CD4-positive, alpha-beta T cell treated with Interleukin-12 subunit alpha and Interleukin-12 subunit beta, for 1 hour (primary cell): ENCODE data around the gene DCBLD2.

Experiments
- DNase-seq: peaks from one replicate; pipeline ENCODE4 v3.0.0-alpha.2; 2020

Gene DCBLD2

DNA sequence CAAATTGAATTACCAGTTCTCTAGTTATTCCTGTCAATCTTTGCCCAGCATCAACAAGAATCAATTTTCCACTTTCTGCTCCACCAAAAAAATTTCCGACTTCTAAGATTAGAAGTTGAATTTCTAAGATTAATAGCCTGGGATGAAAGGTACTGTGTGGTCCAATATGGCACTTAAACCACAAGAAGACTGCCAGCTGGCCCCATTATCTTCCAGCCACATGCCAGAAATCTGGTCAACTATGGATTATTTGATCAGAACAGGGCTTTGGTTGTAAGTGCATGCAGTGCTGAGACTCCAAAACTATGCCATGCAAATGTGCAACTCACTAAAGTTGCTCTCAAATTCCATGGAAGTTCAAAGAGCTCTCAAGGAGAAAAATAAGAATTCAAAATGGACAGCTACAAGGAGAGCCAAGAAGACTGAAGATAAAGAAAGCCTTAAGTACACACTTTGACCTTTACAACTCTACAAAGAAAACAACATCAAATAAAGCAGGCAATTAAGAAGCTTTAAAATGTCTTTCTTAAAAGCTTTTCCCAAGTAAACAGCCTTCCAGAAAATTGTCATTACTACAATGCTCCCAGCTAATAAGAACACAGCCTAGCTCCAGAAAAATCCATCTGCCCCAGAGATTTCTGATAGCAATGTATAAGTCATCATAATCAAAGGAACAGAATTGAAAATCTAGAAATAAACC, 74.1 kb downstream of the DCBLD2 start:
- no peak for DNase-seq

DNA sequence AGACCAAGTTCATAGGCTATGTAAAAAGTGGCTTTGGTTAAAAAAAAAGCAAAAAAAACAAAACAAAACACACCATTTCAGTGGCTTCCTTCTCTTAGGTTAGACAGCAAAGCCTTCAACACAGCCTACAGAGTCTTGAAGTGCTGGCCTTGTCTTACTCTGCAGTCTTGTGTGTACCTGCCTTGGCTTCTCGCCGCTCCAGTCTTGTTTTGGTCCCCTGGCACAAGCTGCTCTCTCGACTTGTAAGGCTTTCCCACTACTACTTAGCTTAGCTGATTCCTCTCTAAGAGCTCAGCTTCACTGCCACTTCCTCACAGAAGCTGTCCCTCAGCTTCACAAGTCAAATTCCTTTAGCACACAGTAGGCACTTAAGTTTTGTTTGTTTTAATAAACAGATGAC, 75.4 kb downstream of the DCBLD2 start:
- no peak for DNase-seq

DNA sequence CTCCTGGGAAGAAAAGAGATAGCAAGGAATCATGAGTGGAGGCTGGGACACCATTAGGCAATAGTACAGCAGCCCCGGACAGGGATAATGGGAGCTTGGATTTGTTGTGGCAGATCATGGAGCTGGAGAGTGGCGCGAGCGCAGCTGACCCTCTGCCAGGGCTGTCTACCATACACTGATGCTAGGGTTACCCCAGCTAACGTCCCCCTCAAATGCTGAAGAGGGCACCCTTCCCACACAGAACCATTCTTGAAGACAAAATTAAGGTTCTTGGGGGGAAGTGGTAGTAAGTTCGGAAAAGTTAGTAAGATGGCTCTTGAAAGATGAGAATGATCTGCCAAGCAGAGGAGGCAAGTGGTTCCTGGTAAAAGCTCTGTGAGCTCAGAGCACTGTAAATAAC, 77.2 kb downstream of the DCBLD2 start:
- no peak for DNase-seq

DNA sequence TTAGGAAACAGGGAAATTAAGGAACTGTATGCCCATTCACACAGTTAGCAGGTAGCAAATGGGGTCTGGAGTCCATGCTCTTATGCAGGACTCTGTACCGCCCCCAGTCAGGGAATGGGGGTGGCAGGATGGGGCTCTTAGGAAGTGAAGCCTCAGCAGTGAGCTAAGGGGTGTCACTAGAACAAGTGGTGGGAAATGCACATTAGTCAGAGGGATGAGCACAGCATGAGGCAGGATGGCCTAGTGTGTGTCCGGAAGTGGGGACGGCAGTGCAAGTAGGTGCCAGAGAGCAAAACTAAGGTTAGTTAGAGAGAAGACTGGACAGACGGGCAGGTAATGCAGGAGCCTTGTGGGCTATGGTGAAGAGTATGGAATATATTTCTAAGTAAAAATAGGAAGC, 77.7 kb downstream of the DCBLD2 start:
- DNase-seq, result no peak

DNA sequence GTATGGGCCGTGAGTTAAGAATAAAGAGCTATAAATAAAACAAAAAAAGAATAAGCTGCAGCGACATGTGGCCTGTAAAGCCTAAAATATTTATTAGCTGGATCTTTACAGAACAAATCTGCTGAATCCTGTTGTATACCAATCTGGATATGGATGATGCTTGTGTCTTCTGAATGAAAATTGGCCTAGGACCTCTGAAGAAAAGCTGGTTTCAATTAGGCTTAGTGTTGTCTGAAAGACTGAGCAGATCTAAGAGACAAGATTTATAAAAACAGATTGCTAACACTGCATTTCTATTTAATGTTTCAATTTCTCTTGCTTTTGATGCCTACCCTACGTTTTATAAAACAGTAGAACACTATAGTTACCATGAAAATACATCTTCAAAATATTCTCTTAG, 80.4 kb downstream of the DCBLD2 start:
- DNase-seq, result no peak

DNA sequence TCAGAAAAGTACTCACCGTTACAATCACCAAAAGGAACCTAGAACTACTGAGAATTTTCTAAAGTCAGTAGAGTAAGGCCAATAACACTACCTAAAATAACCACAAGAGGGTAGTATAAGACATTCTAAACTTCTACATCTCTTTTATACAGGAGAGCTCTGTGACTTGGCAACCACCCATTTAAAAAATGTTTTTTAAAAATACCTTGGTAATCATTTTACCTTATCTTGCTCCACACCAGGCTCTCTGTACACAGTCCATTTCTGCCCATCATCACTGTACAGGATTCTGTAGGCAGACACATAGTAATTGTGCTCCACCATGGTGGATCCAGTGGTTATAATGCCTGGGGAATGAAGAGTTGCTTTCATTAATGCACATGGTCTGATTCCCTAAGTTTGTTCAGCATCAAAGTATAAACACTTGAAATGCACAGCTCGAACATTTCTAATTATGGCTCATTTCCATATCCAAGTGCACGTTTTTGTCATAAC, 83.9 kb downstream of the DCBLD2 start:
- peak; percentile 33 for DNase-seq

DNA sequence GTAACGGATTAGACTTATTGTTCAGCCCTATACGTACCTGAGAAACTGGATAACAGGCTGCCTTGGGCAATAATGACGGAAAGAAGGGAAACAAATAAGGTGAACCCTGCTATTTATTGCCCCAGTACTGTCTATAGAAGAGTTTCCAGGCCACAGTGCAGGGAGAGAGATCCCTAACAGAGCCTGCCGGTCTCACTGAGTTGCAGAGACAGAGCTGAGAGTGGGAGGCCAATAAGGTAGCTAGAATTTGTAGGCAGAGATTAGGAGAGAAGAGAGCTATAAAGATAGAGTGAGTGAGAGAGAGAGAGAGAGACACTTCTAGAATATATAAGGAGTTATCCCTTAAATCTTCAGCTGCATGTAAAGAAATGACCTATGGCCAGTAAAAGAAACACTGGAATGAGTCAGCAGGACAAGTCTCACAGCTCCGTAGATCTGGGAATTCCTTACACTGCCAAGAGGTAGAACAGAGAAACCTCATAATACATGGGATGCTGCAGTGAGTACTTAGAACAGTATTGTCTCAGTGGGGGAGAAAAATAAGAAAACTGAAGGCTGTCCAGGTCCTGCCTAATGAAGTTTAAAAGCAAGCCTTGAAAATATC, 86.6 kb downstream of the DCBLD2 start:
- DNase-seq, result no peak

DNA sequence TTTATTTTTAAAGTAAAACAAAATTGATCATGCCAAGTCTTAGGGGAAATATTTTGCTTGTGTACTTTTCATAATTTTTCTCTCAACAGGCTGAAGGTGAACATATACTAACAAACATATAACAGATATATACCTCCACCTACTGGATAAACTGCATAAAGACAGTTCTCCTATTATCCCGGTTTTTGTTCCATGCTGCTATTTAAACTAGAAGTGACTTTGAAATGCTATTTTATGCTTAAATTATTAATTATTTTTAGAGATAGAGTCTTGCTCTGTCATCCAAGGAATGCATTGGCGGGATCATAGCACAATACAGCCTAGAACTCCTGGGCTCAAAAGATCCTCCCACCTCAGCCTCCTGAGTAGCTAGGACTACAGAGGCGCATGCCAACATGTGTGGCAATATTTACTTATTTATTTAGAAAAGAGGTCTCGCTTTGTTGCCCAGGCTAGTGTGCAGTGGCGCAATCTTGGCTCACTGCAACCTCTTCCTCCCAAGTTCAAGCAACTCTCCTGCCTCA, 88.6 kb downstream of the DCBLD2 start:
- no peak for DNase-seq

DNA sequence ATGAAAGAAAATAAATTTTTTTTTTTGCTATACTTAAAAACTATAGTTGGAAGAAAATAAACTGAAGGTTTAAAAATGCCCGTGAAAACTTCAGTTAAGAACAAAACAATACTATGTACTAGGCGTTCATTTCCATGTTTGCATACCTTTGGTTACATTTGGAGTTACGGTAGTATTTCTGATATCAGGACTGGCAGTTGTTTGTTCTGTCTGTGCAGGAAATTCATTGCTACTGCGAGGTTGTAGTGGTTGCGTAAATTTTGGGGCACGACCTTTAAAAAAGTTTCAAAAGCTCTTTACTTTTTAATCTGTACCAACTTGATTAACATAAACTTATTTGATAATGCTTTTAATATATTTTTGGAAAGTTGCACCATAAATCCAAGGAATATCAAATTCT, 90.4 kb downstream of the DCBLD2 start:
- no peak for DNase-seq

DNA sequence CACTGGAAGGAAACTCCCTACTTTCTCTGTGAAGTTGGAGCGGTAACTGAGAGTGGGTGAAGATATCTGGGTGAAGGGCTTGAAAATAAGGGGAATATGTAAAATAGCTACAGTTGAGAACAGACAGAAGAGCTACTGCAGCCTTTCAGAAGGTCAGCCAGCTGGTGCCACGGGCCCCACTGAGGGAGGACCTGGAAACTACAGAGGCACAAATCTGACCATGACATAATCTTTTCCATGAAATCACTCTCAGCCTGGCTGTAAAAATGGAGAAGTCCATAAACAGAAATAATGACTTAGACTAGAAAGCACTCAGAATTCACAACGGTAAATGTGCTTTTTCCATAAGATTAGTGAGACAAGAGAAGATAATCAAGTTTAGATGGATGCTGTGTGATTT, 91.9 kb downstream of the DCBLD2 start:
- DNase-seq, result no peak

DNA sequence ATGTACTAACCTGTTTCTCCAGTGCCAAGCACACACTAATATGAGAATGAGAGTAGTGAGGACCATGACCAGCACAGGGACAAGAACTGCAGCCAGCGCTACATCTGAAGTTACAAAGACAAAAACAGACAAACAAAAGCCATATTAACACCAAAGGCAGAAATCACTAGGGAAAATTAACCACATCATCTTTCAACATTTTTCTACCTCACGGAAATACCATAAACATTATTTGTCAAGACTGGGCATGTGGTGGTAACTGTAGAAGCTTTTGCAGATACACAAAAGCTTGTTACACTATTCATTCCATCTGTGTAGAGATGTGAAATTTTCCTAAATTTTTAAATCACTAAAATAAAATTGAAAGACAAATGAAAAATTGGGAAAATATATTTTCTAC, 93.4 kb downstream of the DCBLD2 start:
- DNase-seq, result no peak

DNA sequence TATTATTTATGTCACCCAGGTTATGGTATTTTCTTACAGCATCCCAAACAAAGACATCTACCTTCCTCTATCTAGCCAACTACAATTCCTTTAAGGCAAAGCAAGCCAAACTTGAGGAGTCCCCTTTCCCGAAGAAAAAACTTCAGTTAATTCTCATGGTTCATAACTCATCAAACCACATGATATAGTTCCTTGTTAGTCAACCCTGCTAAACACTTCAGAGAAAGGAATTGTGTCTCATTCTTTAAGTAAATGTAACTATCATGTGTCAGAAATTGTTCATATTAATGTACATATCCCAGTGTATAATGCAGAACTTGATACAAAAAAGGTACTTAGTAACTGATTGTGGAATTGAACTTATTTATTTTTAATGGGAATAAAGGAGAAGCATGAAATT, 93.9 kb downstream of the DCBLD2 start:
- DNase-seq, result no peak

DNA sequence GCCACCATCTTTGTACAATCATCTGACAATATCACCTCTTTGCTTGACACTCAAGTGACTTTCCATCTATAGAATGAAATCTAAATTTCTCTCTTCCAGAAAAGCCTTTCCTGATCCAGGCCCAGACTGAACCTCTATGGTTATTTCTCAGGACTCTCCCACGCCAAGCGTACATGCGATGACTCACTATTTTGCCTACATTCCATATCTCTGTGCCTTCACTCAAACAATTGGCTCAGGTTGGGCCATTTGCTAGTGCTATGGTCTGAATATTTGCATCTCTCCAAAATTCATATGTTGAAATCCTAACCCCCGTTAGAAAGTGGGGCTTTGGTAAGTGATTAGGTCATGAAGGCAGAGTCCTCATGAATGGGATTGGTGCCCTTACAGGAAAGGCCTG, 94.5 kb downstream of the DCBLD2 start:
- DNase-seq, result no peak

DNA sequence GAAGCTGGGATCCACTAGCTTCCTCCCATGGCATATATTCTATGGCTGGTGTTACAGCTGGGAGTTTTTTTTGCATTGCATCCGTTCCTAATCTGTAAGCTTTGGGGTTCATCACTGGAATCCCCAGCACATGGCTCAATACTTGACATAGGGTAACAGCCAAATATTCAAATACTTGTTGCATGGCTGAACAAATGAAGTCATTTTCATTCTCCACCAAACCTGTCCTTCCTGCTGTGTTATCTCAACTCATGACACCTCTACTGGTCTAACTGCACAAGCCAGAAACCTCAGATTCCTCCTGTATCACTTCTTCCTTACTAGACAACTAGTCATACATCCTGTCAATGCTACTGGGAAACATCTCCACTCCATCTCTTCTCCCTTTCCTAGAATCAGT, 95.0 kb downstream of the DCBLD2 start:
- no peak for DNase-seq

DNA sequence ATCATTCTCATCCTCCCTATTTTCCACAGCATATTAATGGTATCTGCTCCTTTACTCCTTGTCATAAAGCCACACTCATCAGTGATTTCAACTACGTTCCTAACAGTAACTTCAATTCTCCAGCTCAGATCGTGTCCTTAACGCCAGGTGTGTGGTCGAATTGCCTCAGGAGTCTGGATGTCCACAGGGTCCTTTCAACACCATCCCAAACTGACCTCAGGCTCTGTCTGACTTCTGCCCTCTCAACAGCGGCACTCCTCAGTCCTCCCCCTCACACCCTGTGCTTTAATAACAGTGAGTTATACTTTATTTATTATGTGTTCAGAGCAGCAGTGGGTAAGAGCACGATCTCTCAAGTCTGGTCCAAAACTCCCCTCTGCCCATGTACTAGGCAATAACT, 95.9 kb downstream of the DCBLD2 start:
- DNase-seq, result no peak

DNA sequence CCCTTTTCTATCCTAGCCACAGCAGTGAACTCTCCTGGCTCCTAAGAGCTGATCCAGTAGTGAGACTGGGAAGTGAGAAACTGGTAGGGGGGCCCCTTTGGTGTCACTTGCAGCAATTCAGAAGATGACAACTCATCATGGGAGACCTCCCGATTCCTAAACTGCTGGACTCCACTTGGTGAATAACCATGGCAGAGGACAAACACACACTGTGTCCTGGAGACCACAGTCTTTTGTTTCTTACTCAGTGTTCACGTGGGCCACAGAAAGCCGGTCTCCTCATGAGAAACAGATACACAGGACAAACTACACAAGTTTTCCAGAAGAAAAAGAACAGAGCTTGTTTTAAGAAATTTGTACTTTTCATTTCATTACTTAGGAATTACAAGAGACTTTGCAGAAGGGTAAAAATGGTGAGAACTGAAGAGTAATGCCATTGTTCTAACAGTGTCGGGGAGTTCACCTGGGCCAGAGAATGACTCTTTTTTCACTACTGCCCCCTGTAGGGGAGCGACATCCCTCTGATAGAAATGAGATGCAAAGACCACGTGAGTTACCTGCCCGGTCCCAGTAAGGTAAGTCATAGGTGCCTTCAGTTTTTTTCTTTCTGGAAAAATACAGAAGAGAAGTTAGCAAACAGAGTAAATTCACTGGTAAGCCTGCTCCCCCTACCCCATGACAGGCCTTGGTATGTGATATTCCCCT, 100.3 kb downstream of the DCBLD2 start:
- no peak for DNase-seq

DNA sequence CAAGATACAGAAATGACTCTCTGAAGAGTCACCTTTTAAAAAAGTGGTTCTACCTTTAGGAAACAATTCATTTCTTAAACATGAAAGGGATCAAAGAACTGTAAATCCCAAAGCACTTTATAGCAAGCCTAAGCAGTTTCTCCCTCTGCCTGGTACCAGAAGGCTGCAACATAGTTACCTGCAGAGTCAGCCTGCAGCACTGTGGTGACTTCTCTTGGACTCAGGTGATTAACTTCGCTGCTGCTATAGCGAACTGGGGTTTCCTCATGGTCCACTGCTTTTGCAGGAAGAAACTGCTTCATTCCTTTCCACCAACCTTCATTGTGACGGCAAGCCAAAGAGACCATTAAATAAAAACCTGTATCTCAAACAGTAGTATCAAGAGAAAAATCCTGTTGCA, 101.1 kb downstream of the DCBLD2 start:
- DNase-seq, result no peak

DNA sequence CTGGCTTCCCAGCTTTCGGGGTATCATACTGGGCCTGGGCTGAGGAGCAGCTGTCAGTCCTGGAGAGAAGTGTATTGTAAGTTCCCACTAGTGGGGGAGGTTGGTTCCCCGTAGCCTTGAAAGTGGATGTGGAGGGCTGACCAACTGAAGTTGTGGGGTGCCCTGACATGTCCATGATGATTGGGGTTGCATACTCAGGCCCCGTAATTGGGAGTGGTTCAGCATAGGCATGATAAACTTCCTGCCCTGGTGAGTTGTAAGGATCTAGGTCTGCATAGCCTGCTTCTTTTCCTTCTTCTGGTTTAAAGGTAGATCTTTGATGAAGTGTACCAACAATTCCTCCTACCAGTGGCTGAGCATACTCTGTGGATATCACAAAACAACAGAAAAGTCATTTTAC, 102.0 kb downstream of the DCBLD2 start:
- DNase-seq, result no peak

DNA sequence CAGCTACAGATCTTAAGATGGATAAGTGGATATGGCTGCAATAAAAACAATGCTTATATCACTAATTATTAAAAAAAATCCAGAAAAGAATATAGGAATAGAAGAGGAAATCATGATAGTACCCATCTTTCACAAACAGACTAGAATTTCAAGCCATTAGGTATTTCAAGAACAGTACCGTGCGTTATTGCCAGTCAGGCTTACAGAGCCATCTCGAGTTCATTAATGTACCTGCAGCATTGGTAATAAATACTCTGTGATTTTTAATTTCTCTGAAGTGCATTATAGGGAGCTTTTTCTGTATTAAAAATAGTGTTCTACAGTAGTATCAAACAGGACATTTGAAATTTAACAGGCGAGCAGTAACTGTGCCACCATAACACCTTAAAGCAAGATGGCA, 102.7 kb downstream of the DCBLD2 start:
- DNase-seq, result no peak

DNA sequence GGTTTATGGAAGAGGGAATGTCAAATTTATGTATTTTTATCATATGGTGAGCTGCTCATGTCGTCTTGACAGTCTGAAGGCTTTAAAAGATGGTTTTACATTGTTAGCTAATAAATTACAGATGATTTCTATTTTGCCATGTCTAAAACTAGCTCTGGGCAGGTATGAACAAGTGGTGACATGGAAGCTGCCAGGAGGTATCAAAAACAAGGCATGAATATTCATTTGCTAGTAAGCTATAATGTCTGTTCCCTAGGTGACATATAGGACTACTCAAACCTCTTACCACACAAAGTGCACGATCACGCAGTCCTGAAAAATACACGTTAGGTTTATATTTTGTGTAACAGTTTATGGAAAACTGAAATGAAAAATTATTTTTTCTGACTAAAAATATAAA, 103.6 kb downstream of the DCBLD2 start:
- no peak for DNase-seq

DNA sequence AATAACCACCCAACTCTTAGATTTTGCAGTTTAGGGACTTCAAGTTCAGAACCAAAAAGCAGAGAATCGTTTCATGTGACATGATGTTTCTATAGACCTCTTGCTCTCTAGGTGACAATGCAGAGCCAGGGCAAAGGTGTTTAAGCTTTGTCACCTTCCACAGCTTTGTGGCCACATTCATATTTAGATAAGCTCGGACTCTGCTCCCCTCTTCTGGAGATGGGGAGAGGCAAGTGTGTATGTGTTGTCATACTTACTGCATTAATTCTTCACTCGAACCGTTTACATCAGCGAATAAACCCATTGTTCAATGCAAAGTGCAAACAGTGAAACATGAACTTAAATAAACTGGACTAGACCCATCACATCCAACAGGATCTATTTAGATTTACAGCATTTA, 105.2 kb downstream of the DCBLD2 start:
- DNase-seq, result no peak

DNA sequence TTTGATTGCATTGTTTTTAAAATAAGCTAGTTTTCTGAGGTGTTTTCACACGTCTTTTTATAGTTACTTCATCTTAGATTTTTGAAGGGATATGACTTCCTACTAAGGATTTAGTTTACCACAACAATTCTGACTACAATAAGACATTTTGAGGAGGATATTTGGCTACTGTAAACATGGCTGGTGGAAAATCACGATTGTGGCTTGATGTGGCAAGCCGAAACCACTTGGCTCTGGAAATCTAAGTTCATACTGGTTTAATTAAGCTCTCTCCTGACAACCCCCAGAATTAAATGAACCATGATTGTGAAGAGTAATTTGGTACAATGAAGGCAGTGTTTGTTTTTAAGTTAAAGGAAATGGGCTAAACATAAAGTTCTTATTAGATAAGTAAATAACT, 107.5 kb downstream of the DCBLD2 start:
- DNase-seq, result no peak

DNA sequence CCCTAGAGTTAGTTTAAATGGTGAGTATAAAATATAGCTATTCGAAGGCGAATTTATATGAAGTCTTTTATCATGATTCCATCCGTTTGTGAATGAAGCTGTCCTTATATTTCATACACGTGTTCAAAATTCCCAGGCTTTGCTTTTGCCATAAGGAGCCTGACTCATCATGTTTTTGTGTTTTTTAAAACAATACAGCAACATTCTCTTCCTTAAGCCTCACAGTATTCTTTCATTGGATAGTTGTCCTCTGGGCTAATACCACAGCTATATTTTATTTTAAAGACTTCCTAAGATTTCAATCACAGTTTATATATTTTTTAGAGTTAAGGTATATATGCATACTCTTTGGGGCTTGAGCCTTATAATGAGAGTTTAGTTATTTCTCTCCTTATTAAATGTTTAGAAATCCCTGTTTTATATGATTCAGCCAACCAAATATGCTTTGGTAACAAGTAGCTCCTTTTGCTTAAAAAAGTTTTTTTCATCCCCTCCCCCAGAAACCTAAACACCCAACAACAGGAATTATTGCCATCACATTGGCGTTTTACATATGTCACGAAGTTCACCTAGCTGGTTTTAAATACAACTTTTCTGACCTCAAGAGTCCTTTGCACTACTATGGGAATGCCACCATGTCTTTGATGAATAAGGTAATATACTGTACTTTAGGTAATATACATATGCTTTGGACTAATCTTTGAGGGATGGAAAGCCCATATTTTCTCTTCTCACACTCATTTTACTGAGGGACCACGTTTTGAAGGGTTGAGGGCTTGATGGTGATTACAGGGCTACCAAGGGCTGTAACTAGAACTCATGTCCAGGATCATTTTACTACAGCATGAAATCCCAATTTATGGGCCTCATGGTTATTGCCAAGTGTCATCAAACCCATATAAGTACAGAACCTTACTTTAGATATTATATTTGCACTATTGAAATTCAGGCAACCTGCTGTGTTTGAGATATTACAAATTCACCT, 109.9 kb downstream of the DCBLD2 start:
- DNase-seq, result no peak
